GM12878 (cell line): ENCODE measurements around the gene PITPNC1. TPM values are rescaled to one million over a fixed set of nuclear protein-coding genes. Genes with fewer than 3 reads are reported as not detected.
A peak's percentile ranks its signal among the peaks of the same experiment; 100 is the strongest.

Experiments
- ATAC-seq: fragments of 200-7000 bp; cut with Tn5 transposase; 3 replicates; pipeline ENCODE4 v1.9.1; 2020; ENCODE audit warnings: mild to moderate bottlenecking, moderate library complexity
- BruUV-seq: library from RNA; stranded (reverse); fragments of 400-500 nt; replicated peaks from 2 replicates; lab custom pipeline; 2021; lab: Mats Ljungman, UMichigan
- CTCF ChIA-PET: fragments of 300-600 bp; sonication (Branson Sonifier 250); formaldehyde crosslinking; extraction: SDS; loops from one replicate; lab custom pipeline; 2021; ENCODE audit warnings: inconsistent platforms; lab: Yijun Ruan, JAX
- POLR2A ChIA-PET: fragments of 350-600 bp; formaldehyde crosslinking; extraction: SDS; loops from one replicate; lab custom pipeline; 2021; ENCODE audit warnings: inconsistent platforms; lab: Charles Lee
- RAD21 ChIA-PET: fragments of 300-600 bp; sonication (Branson Sonifier 250); formaldehyde crosslinking; loops from one replicate; lab custom pipeline; 2023; ENCODE audit warnings: antibody characterized with exemption; ENCODE audit not compliant: unreplicated experiment; lab: Charles Lee
- SMC1A ChIA-PET: fragments of 300-600 bp; sonication (Branson Sonifier 250); formaldehyde crosslinking; loops from one replicate; lab custom pipeline; 2023; ENCODE audit not compliant: unreplicated experiment, uncharacterized antibody; lab: Charles Lee
- DNase-seq: peaks from one replicate; pipeline ENCODE4 v3.0.0-alpha.2; 2011; ENCODE audit warnings: low read depth, low spot score
- FAIRE-seq: peaks from 3 replicates; lab custom pipeline; 2011; peaks lifted over from hg19 to GRCh38; lab: Jason Lieb, UNC
- H2AFZ ChIP-seq: 2 replicates; pipeline ENCODE4 v1.6.0; 2011; ENCODE audit warnings: low read depth, low read length, control low read depth; ENCODE audit not compliant: control insufficient read depth
- H3K27ac ChIP-seq: 2 replicates; pipeline ENCODE4 v1.5.1; 2011; ENCODE audit warnings: control low read depth; ENCODE audit not compliant: control insufficient read depth, insufficient read depth
- H3K27me3 ChIP-seq, 2 experiments: replicated peaks in 1 of 2; 2 replicates each; pipeline versions ENCODE4 v1.6.0 to v1.6.1; 2011; ENCODE audit warnings: low read length in 1 of 2; ENCODE audit not compliant: control insufficient read depth in 2 of 2, insufficient read depth in 2 of 2
- H3K36me3 ChIP-seq, 2 experiments: 2 replicates each; pipeline ENCODE4 v1.5.1; 2011; ENCODE audit warnings: low read length in 1 of 2; ENCODE audit not compliant: control insufficient read depth in 2 of 2, insufficient read depth in 2 of 2
- H3K4me1 ChIP-seq: 2 replicates; pipeline ENCODE4 v1.6.1; 2011; ENCODE audit warnings: mild to moderate bottlenecking, low read length, moderate library complexity, mixed read lengths; ENCODE audit not compliant: control insufficient read depth, insufficient read depth
- H3K4me2 ChIP-seq: 2 replicates; pipeline ENCODE4 v1.6.0; 2011; ENCODE audit warnings: control low read depth; ENCODE audit not compliant: control insufficient read depth, insufficient read depth
- H3K4me3 ChIP-seq: fragments of 200-600 bp; sonication (generic); 2 replicates; pipeline ENCODE4 v1.5.1; 2016
- H3K79me2 ChIP-seq: 2 replicates; pipeline ENCODE4 v1.6.0; 2011; ENCODE audit warnings: low read length; ENCODE audit not compliant: control insufficient read depth, insufficient read depth
- H3K9ac ChIP-seq: 2 replicates; pipeline ENCODE4 v1.8.0; 2011; ENCODE audit warnings: low read length, control low read depth, mixed read lengths; ENCODE audit not compliant: control insufficient read depth, insufficient read depth
- H3K9me3 ChIP-seq: replicated peaks from 3 replicates; pipeline ENCODE4 v1.5.1; 2011; ENCODE audit warnings: mild to moderate bottlenecking, low read length; ENCODE audit not compliant: control insufficient read depth, insufficient read depth
- H4K20me1 ChIP-seq: 2 replicates; pipeline ENCODE4 v1.6.0; 2011; ENCODE audit not compliant: control insufficient read depth, insufficient read depth
- ESRRA ChIP-seq: IDR thresholded peaks from 2 replicates; pipeline ENCODE4 v1.6.1; 2012; ENCODE audit warnings: mild to moderate bottlenecking, low read length, improper control_type of control experiment
- HDGF ChIP-seq: fragments of 450-650 bp; IDR thresholded peaks from 2 replicates; pipeline ENCODE4 v1.6.1; 2016; ENCODE audit warnings: antibody characterized with exemption
- JUND ChIP-seq: IDR thresholded peaks from 2 replicates; pipeline ENCODE4 v1.6.1; 2012; ENCODE audit warnings: low read depth, mild to moderate bottlenecking, low read length, improper control_type of control experiment, moderate library complexity
- MEF2A ChIP-seq: IDR thresholded peaks from 2 replicates; pipeline ENCODE4 v1.6.1; 2011; ENCODE audit warnings: low read depth, mild to moderate bottlenecking, low read length, moderate library complexity; ENCODE audit not compliant: insufficient read depth
- REST ChIP-seq: IDR thresholded peaks from 2 replicates; pipeline ENCODE4 v1.6.1; 2012; ENCODE audit warnings: mild to moderate bottlenecking, low read depth, low read length
- TCF12 ChIP-seq: IDR thresholded peaks from 2 replicates; pipeline ENCODE4 v1.6.1; 2011; ENCODE audit warnings: low read depth, mild to moderate bottlenecking, low read length
- ZBTB11 ChIP-seq: fragments of 450-650 bp; formaldehyde crosslinking; IDR thresholded peaks from 2 replicates; pipeline ENCODE4 v1.5.0; 2022; ENCODE audit warnings: mild to moderate bottlenecking, missing genetic modification characterization
- ZNF217 ChIP-seq: fragments of 450-650 bp; IDR thresholded peaks from 2 replicates; pipeline ENCODE4 v1.6.1; 2017; ENCODE audit warnings: antibody characterized with exemption, mild to moderate bottlenecking
- WGBS: methylation state at CpG from one replicate; pipeline ENCODE4 v1.1.6; 2016; ENCODE audit warnings: low lambda C conversion rate; ENCODE audit not compliant: insufficient replicate concordance, insufficient coverage; ENCODE audit errors: missing lambda C conversion rate; 5-methylcytosine and 5-hydroxymethylcytosine counted together
- in situ Hi-C: fragments of 300-500 bp; cut with MboI; formaldehyde crosslinking; loops from 9 replicates; pipeline ENCODE4 v1.14.3; 2018; ENCODE audit warnings: mixed read lengths
- intact Hi-C: fragments of 100-400 bp; cut with micrococcal nuclease; formaldehyde crosslinking; loops from one replicate; pipeline ENCODE4 v1.14.2; 2022; ENCODE audit not compliant: unreplicated experiment
- polyA plus RNA-seq, 11 experiments: library from polyadenylated mRNA; depleted of rRNA in 4 of 11; unstranded in 6 of 11; stranded (reverse) in 5 of 11; fragments of >200 nt; fragmentation: Nextera tagmentation in 4 of 11; fragmentation: Illumina TruSeq in 1 of 11; extraction: Ambion mirVana in 4 of 11; extraction: Trizol in 1 of 11; gene quantifications; 1 replicate in 1 of 11; 2 replicates in 10 of 11; pipeline versions ENCODE4 v1.2.1 to v1.2.3, GENCODE V29; 2011 to 2016; ENCODE audit warnings: inconsistent platforms in 2 of 11, missing spikeins in 2 of 11, low read depth in 1 of 11
- total RNA-seq, 4 experiments: library from RNA; depleted of rRNA in 3 of 4; stranded (reverse); fragments of >200 nt in 3 of 4; fragmentation: Illumina TruSeq in 1 of 4; extraction: Trizol in 1 of 4; gene quantifications; 2 replicates each; pipeline versions ENCODE4 v1.2.1 to v1.2.3, GENCODE V29; 2013 to 2021
- TF ChIP-seq, protein P1 (sequence below): fragments of 450-650 bp; formaldehyde crosslinking; IDR thresholded peaks from 2 replicates; pipeline ENCODE4 v1.4.0; 2020; ENCODE audit warnings: mild to moderate bottlenecking, moderate library complexity

PITPNC1 gene
- total and polyA plus RNA-seq, 10 of the 15 experiments (the other 5 are each of a cell fraction or from before 2014, with no cell fraction given) = 12.2 to 62.4 (median 47.3) TPM

DNA sequence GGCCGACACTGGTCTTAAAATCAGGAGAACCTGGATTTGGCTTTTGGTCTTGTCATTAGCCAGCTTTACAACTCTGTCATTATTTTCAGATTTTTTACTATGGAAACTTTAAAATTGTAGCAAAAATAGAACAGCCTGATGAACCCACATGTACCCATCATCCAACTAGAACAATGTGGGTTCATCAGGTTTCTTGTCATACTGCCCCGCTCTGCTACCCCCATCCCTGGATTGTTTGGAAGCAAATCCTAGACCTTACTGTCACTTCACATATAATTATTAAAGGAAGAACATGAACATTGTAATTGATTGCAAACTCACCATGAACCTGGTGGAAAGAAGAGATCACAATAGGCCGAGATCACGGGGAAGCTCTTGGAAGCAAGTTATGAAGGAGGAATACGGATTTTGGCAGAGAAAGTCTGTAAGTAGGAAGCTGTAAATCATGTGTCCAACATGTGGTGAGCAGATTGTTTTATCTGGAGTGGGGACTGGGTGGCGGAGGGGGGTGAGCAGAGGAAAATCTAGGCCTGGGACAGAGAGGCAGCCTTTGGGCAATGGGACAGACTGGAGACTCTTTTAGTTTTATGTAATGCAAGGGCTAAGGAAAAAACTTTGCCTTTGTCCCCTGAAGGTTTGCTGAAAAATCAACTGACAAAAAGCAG lies 67.0 kb downstream of the PITPNC1 start (continued):
- no peak for TF ChIP-seq REST
- TF ChIP-seq, all 136 proteins: peak for 0

DNA sequence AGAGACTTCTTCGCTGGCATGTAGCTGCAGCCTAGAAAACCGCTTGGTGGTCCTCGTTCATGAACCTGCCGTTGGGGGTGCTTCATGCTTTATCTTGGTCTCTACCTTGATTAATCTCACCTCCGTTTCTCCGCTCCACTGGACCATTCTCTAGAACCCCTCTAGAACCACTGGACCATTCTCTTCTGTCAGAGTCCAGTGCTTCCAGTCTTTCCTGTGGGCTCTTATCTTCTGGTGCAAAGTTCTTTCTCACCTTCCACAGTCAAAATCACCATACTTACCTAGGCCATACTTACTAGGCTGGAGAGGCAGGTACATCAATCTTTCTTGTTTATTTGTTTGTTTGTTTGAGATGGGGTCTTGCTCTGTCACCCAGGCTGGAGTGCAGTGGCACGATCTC lies 71.4 kb downstream of the PITPNC1 start:
- no peaks in the 10 kb centered on the region; the same call in 2 of the 3 replicates for H3K9me3 ChIP-seq
- no peaks in the 10 kb centered on the region for H3K27me3 ChIP-seq
- ATAC-seq (no peak), DNase-seq (no peak), FAIRE-seq (peak; percentile 57)
- H3K4me3 ChIP-seq = no peak overlapping the region
- H3K4me2 ChIP-seq = no peak overlapping the region
- WGBS = 39% methylated on average over 7 of the region's 7 CpGs
- no peaks in the 10 kb centered on the region for H4K20me1 ChIP-seq
- ChIA-PET SMC1A (interaction anchor here (1.3 kb wide), 1 partner anchor 16 kb away, joined by 3 read pairs; no protein-coding TSS in a partner anchor), RAD21 (interaction anchor here (1.3 kb wide), 1 partner anchor 72 kb away, joined by 3 read pairs; no protein-coding TSS in a partner anchor), CTCF (no interaction called here), POLR2A (no interaction called here)
- peaks cover 17% of the 10 kb centered on the region for H3K4me1 ChIP-seq
- in situ Hi-C loops (loop anchor here (25.0 kb wide), 1 partner anchor 736 kb away; no protein-coding TSS in a partner anchor), intact Hi-C loops (no loop called here)
- H3K36me3 ChIP-seq = no peaks in the 10 kb centered on the region; a peak in 2 of 4 replicates
- no peak overlapping the region for H2AFZ ChIP-seq
- H3K9ac ChIP-seq = no peak overlapping the region
- no peak overlapping the region for H3K27ac ChIP-seq
- H3K79me2 ChIP-seq = peaks cover 11% of the 10 kb centered on the region
- BruUV-seq = no TSS peak
- TF ChIP-seq ZBTB11 (no peak), TCF12 (no peak), ESRRA (no peak), ZNF217 (no peak), HDGF (no peak), JUND (no peak), MEF2A (no peak)
- TF ChIP-seq, protein P1, sequence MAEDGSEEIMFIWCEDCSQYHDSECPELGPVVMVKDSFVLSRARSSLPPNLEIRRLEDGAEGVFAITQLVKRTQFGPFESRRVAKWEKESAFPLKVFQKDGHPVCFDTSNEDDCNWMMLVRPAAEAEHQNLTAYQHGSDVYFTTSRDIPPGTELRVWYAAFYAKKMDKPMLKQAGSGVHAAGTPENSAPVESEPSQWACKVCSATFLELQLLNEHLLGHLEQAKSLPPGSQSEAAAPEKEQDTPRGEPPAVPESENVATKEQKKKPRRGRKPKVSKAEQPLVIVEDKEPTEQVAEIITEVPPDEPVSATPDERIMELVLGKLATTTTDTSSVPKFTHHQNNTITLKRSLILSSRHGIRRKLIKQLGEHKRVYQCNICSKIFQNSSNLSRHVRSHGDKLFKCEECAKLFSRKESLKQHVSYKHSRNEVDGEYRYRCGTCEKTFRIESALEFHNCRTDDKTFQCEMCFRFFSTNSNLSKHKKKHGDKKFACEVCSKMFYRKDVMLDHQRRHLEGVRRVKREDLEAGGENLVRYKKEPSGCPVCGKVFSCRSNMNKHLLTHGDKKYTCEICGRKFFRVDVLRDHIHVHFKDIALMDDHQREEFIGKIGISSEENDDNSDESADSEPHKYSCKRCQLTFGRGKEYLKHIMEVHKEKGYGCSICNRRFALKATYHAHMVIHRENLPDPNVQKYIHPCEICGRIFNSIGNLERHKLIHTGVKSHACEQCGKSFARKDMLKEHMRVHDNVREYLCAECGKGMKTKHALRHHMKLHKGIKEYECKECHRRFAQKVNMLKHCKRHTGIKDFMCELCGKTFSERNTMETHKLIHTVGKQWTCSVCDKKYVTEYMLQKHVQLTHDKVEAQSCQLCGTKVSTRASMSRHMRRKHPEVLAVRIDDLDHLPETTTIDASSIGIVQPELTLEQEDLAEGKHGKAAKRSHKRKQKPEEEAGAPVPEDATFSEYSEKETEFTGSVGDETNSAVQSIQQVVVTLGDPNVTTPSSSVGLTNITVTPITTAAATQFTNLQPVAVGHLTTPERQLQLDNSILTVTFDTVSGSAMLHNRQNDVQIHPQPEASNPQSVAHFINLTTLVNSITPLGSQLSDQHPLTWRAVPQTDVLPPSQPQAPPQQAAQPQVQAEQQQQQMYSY = no peak
